Lung (tissue), 12 donors: ENCODE measurements around the gene MYH10. TPM values are rescaled to one million over a fixed set of nuclear protein-coding genes. Genes with fewer than 3 reads are reported as not detected.

ENCODE experiments used
- ATAC-seq: fragments of 200-7000 bp; cut with Tn5 transposase; one replicate; pipeline ENCODE4 v1.9.1; 2020; ENCODE audit warnings: moderate number of reproducible peaks; ENCODE audit not compliant: insufficient read depth, low FRiP score
- DNase-seq, 3 donors: peaks; one replicate each; pipeline ENCODE4 v3.0.0-alpha.2; 2013 to 2017
- H3K27ac ChIP-seq, 2 donors: one replicate each; pipeline ENCODE4 v1.5.1; 2013; ENCODE audit warnings: mild to moderate bottlenecking in 2 of 2, moderate library complexity in 2 of 2, control low read depth in 1 of 2, inconsistent platforms in 1 of 2, low read depth in 1 of 2, low read length in 1 of 2
- H3K27me3 ChIP-seq, 3 donors: one replicate each; pipeline ENCODE4 v1.5.1; 2013; ENCODE audit warnings: low read length in 2 of 3; ENCODE audit not compliant: control insufficient read depth in 3 of 3, insufficient read depth in 3 of 3
- H3K36me3 ChIP-seq, 4 donors: one replicate each; pipeline ENCODE4 v1.5.1; 2013; ENCODE audit warnings: low read length in 4 of 4, mild to moderate bottlenecking in 1 of 4, moderate library complexity in 1 of 4; ENCODE audit not compliant: control insufficient read depth in 4 of 4, insufficient read depth in 4 of 4
- H3K4me1 ChIP-seq, 5 donors: one replicate each; pipeline ENCODE4 v1.5.1; 2013; ENCODE audit warnings: low read length in 5 of 5, mild to moderate bottlenecking in 2 of 5, moderate library complexity in 1 of 5; ENCODE audit not compliant: control insufficient read depth in 5 of 5, insufficient read depth in 5 of 5
- H3K4me3 ChIP-seq: one replicate; pipeline ENCODE4 v1.5.1; 2013; ENCODE audit warnings: mild to moderate bottlenecking, control low read depth, moderate library complexity
- H3K9ac ChIP-seq, 2 donors: one replicate each; pipeline ENCODE4 v1.5.1; 2013; ENCODE audit warnings: low read length in 2 of 2, control low read depth in 1 of 2; ENCODE audit not compliant: insufficient read depth in 1 of 2
- H3K9me3 ChIP-seq, 4 donors: one replicate each; pipeline ENCODE4 v1.5.1; 2013; ENCODE audit warnings: low read length in 3 of 4, mild to moderate bottlenecking in 1 of 4, moderate library complexity in 1 of 4; ENCODE audit not compliant: control insufficient read depth in 4 of 4, insufficient read depth in 3 of 4
- WGBS, 2 donors: extraction: QIAGEN DNeasy Blood & Tissue Kit; methylation state at CpG; one replicate each; pipeline ENCODE4 v1.1.7; 2013; 5-methylcytosine and 5-hydroxymethylcytosine counted together
- polyA plus RNA-seq, 2 donors: library from polyadenylated mRNA; stranded (reverse); fragments of 200-250 nt; gene quantifications; one replicate each; pipeline ENCODE4 v1.2.1, GENCODE V29; 2013
- total RNA-seq, 2 donors: library from RNA; depleted of rRNA in 1 of 2; stranded (reverse); fragments of >200 nt in 1 of 2; gene quantifications; one replicate each; pipeline ENCODE4 v1.2.1, GENCODE V29; 2014 to 2021
- TF ChIP-seq, protein P1 (sequence below): IDR thresholded peaks from 2 replicates; pipeline ENCODE4 v1.5.1; 2012; ENCODE audit warnings: mild to moderate bottlenecking; ENCODE audit errors: control extremely low read depth, extremely low read depth
- donor health status: control.
- donor health status: control.
- donor health status: Bipolar disorder and iron deficiency.
- donor health status: healthy.
- donor health status: DM: yes; HTN: yes; CAD: no.

Gene MYH10
- total and polyA plus RNA-seq, 4 donors = 9.6 to 194 (median 44.7) TPM

DNA sequence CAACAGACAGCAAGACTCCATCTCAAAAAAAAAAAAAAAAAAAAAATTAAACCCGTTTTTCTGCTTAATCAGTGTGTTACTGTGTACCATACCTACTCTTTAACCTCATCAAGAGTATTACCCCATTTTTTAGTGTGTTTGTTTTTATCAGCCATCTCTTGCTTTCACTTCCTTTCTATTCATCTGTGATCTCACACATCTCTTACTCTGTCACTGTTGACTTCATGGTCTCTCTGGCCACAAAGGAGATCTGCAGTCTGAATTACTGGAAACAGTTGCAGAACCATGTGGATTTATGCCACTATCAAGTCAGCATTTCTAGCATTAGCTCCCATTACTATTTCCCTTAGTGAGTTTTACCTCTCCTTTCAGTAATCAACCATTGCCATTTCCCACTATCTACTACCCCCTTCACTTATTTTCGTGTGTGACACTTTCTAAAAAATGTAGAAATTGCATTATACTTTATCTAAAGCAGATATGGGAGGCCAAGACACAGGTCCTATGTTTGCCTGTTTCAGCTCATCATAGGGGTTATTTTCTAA is 174.8 kb downstream of the MYH10 start:
- ATAC-seq (no peak), DNase-seq (no peak)
- H3K36me3 ChIP-seq = peaks cover 26 to 63% (median 45%) of the 10 kb centered on the region in 4 donors

GRCh38 chr17:8453326-8453725 is 177.2 kb downstream of the MYH10 start:
- no peaks in the 10 kb centered on the region for H3K27me3 ChIP-seq
- H3K4me1 ChIP-seq = peaks cover 0 to 2% (median 0%) of the 10 kb centered on the region in 5 donors
- peaks cover 24 to 61% (median 44%) of the 10 kb centered on the region in 4 donors for H3K36me3 ChIP-seq
- no peaks in the 10 kb centered on the region for H3K9me3 ChIP-seq
- no peak overlapping the region for H3K27ac ChIP-seq
- no peak overlapping the region for H3K4me3 ChIP-seq
- DNase-seq (no peak), ATAC-seq (no peak)
- no peak overlapping the region for H3K9ac ChIP-seq
- TF ChIP-seq, protein P1, sequence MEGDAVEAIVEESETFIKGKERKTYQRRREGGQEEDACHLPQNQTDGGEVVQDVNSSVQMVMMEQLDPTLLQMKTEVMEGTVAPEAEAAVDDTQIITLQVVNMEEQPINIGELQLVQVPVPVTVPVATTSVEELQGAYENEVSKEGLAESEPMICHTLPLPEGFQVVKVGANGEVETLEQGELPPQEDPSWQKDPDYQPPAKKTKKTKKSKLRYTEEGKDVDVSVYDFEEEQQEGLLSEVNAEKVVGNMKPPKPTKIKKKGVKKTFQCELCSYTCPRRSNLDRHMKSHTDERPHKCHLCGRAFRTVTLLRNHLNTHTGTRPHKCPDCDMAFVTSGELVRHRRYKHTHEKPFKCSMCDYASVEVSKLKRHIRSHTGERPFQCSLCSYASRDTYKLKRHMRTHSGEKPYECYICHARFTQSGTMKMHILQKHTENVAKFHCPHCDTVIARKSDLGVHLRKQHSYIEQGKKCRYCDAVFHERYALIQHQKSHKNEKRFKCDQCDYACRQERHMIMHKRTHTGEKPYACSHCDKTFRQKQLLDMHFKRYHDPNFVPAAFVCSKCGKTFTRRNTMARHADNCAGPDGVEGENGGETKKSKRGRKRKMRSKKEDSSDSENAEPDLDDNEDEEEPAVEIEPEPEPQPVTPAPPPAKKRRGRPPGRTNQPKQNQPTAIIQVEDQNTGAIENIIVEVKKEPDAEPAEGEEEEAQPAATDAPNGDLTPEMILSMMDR = no peak
- WGBS, 2 donors = 89 to 91% methylated on average over 3 of the region's 3 CpGs

More for the DNA sequence above, 174.8 kb downstream of the MYH10 start:
- no peaks in the 10 kb centered on the region for H3K4me1 ChIP-seq
- no peak overlapping the region for H3K9ac ChIP-seq
- 76 to 90% methylated on average over 2 of the region's 2 CpGs for WGBS, 2 donors
- H3K27me3 ChIP-seq = no peaks in the 10 kb centered on the region
- TF ChIP-seq, protein P1 = no peak
- no peak overlapping the region for H3K4me3 ChIP-seq
- H3K27ac ChIP-seq = no peak overlapping the region
- no peaks in the 10 kb centered on the region for H3K9me3 ChIP-seq

- Histone ChIP-seq H3K4me3 (no peak overlapping the region), H3K27ac (no peak overlapping the region), H3K4me1 (peaks cover 0 to 2% (median 0%) of the 10 kb centered on the region in 5 donors), H3K36me3 (peaks cover 18 to 54% (median 40%) of the 10 kb centered on the region in 4 donors), H3K27me3 (no peaks in the 10 kb centered on the region), H3K9me3 (no peaks in the 10 kb centered on the region), H3K9ac (no peak overlapping the region)
- TF ChIP-seq, protein P1 = no peak
- no peak for ATAC-seq
- no peak for DNase-seq
- WGBS, 2 donors = 81 to 93% methylated on average over 8 of the region's 8 CpGs
Observed at GRCh38 chr17:8451933-8452614, 178.5 kb downstream of the MYH10 start.
